Stimulated activated effector memory CD8-positive, alpha-beta T cell treated with anti-CD3 and anti-CD28 coated beads, Interleukin-12 subunit alpha, Interleukin-12 subunit beta, amount 100 ng/mL, for 72 hours (primary cell): ENCODE data around the gene KIAA1614.

Experiments
- ATAC-seq: fragments of 150-1000 bp; cut with Tn5 transposase; 2 replicates; pipeline ENCODE4 v1.10.0; 2021
- DNase-seq, 2 donors: peaks; one replicate each; pipeline ENCODE4 v3.0.0; 2021 to 2022; ENCODE audit warnings: low spot score in 2 of 2
- H3K27ac Mint-ChIP-seq: one replicate; pipeline ENCODE4 v1.8.0; 2022; ENCODE audit warnings: mild to moderate bottlenecking, mixed read lengths
- H3K36me3 Mint-ChIP-seq: one replicate; pipeline ENCODE4 v1.8.0; 2022; ENCODE audit warnings: mild to moderate bottlenecking, mixed read lengths
- H3K4me1 Mint-ChIP-seq: one replicate; pipeline ENCODE4 v1.8.0; 2022; ENCODE audit warnings: mixed read lengths
- H3K4me3 Mint-ChIP-seq: one replicate; pipeline ENCODE4 v1.8.0; 2022; ENCODE audit warnings: mild to moderate bottlenecking, mixed read lengths
- H3K9me3 Mint-ChIP-seq: one replicate; pipeline ENCODE4 v1.8.0; 2022; ENCODE audit warnings: mixed read lengths

The KIAA1614 gene

DNA sequence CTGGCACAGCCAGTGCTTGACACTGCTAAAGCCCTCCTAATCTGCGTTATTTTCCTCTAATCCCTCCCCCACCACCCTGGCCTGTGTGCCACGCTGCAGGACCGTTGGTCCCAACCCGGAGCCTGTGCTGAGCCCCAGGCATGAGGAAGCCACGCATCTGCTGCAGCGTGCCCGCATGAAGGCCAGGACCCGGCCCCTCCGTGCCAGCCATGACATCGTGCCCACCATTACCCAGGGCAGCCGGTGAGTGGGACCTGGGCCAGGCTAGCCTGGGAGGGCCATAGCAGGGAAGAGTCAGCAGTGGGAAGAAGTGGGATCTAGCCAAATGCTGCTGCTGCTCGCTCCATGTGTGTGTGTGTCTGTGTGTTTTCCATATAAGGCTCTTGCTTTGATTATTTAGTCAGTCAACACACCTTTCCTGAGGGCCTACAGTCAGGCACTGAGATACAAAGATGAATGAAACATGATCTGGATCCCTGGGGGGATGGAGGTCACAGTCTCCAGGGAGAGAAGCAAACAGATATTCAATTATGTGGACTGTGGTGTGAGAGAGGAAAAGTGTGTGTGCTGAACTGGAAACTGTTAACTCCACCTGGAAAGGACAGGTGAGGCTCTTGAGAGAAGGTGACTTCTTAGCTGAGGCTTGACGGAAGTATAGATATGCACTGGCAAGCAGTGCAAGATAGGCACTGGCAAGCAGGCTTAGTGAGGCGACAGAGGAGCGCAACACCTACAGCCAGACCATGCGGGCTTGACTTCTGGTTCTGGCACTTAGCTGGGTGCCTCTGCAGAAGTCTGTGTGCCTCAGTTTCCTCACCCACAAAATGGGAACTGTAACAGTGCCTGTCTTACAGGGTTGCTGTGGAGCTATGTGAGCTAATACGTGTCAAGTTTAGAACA lies 15.9 kb downstream of the KIAA1614 start:
- no peaks in the 10 kb centered on the region for H3K4me1 Mint-ChIP-seq
- no peak for DNase-seq
- no peak overlapping the region for H3K4me3 Mint-ChIP-seq
- no peaks in the 10 kb centered on the region for H3K9me3 Mint-ChIP-seq
- no peaks in the 10 kb centered on the region for H3K36me3 Mint-ChIP-seq
- H3K27ac Mint-ChIP-seq = no peak overlapping the region
- ATAC-seq = peak; percentile 6

DNA sequence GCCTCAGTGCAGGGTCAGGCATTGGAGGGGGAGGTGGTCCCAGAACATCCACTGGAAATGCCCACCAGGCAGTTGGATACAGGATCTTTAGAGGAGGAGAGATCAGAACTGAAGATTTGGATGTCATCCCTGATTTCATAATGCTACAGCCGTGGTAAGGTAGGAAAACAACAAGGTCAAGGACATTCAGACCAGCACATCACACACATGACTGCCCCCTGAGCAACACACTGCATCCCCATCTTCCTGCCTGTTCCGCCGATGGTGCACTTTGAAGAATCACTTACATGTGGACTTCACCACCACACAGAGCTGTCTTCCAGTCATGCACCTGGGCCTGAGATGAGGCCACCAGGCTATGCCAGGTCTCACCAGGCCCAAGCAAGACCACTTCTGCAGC lies 16.7 kb downstream of the KIAA1614 start:
- H3K4me3 Mint-ChIP-seq = no peak overlapping the region
- no peaks in the 10 kb centered on the region for H3K36me3 Mint-ChIP-seq
- ATAC-seq (no peak), DNase-seq (no peak)
- no peaks in the 10 kb centered on the region for H3K9me3 Mint-ChIP-seq
- H3K27ac Mint-ChIP-seq = no peak overlapping the region
- no peaks in the 10 kb centered on the region for H3K4me1 Mint-ChIP-seq

DNA sequence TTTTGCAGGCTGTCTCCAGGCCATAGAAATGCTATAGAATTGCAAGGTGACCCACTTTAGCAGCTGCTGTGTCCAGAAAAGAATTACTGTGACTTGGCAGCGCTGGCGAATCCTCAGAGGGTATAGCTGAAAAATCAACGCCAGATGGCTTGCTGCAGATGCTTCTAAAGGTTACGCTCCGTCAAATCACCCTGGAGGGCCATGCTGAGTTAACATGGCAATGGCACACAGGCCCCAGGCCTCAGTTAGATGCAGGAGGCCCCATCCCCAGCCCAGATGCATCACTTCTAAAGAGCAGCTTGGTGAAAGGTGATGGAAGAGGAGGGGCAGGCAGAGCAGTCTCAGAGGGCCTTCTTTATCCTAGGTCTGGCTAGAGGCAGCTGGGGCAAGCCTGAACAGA lies 18.0 kb downstream of the KIAA1614 start:
- ATAC-seq = no peak
- no peak overlapping the region for H3K27ac Mint-ChIP-seq
- no peaks in the 10 kb centered on the region for H3K36me3 Mint-ChIP-seq
- H3K4me1 Mint-ChIP-seq = no peaks in the 10 kb centered on the region
- no peak overlapping the region for H3K4me3 Mint-ChIP-seq
- H3K9me3 Mint-ChIP-seq = no peaks in the 10 kb centered on the region
- no peak for DNase-seq

DNA sequence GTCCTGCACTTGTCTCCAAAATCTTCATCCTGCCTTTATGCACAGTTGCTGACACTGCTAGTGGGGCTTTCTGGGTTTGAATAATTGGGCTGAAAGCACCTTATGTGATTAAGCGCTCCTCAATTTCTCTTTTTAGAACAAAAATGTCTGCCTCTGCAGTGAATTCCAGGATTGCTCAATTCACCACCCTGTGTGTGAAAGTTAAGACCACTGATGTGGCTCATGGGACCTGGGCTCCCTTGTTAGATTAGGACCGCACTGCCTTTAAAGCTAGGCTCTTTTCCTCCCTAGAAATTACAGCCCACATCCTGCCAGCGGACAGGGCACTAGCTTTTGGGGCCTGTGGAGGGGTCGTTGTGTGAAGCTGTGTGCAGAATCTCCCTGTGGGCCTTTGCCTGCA lies 18.8 kb downstream of the KIAA1614 start:
- Mint-ChIP-seq H3K4me3 (no peak overlapping the region), H3K36me3 (no peaks in the 10 kb centered on the region), H3K27ac (no peak overlapping the region), H3K9me3 (no peaks in the 10 kb centered on the region), H3K4me1 (no peaks in the 10 kb centered on the region)
- no peak for DNase-seq
- no peak for ATAC-seq

DNA sequence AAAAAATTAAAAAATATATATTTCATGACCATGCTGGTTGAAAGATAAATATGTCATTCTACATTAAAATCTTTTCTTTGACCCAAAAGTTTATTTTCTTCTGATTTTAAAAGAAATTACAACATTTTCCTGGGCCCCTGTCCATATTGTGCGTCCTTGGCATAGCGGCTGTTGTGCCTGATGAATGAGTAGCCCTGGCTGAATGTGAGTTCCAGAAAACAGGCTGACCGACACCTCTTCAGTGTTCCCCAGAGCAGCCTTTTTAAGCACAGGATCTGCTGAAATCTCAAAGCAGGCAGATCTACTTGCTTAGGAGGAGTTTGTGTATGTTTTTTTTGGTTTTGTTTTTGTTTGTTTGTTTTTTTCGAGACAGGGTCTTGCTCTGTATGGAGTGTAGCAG lies 19.7 kb downstream of the KIAA1614 start:
- Mint-ChIP-seq H3K36me3 (no peaks in the 10 kb centered on the region), H3K9me3 (no peaks in the 10 kb centered on the region), H3K4me3 (no peak overlapping the region), H3K27ac (no peak overlapping the region), H3K4me1 (peaks cover under 1% of the 10 kb centered on the region)
- ATAC-seq (no peak), DNase-seq (no peak)

DNA sequence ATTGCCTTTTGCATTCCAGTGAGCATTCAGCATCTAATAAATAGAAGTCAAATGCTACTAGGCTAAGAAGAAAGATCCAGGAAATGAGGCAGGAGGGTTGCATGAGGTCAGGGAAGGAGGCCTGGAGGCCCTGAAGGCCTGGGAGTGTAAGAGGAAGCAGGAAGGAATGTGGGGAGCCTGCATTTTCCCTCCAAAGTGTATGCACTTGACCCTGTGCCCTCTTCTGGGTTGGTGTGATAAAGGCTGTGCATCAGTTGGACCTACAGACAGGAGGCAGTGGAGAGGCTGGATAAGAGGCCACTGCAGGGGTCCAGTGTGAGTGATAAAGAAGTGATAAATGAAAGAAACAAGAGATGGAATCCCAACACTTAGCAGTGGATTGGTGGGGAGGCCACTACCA lies 20.4 kb downstream of the KIAA1614 start:
- no peak for DNase-seq
- Mint-ChIP-seq H3K4me1 (peaks cover 8% of the 10 kb centered on the region), H3K4me3 (no peak overlapping the region), H3K36me3 (no peaks in the 10 kb centered on the region), H3K9me3 (no peaks in the 10 kb centered on the region), H3K27ac (no peak overlapping the region)
- ATAC-seq = no peak

DNA sequence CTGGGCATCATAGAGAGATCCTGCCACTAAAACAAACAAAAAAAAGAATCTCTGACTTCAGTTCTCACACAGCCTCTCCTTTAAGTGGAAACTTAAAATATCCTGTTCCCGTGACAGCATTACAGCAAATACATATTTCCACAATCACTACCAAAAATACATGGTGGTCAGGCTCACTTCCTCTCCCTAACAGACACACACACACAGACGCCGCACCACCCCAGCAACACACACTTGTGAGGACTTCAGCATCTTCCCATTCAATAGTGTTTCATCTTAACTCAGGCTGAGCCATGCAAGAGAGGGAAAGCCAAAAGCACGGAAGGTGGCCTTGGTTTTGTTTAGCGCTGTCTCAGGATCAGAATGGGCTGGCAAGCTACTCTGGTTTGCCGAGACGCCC lies 21.9 kb downstream of the KIAA1614 start:
- H3K9me3 Mint-ChIP-seq = no peaks in the 10 kb centered on the region
- H3K27ac Mint-ChIP-seq = no peak overlapping the region
- ATAC-seq = no peak
- H3K4me1 Mint-ChIP-seq = peaks cover 12% of the 10 kb centered on the region
- no peak for DNase-seq
- H3K36me3 Mint-ChIP-seq = no peaks in the 10 kb centered on the region
- H3K4me3 Mint-ChIP-seq = no peak overlapping the region

DNA sequence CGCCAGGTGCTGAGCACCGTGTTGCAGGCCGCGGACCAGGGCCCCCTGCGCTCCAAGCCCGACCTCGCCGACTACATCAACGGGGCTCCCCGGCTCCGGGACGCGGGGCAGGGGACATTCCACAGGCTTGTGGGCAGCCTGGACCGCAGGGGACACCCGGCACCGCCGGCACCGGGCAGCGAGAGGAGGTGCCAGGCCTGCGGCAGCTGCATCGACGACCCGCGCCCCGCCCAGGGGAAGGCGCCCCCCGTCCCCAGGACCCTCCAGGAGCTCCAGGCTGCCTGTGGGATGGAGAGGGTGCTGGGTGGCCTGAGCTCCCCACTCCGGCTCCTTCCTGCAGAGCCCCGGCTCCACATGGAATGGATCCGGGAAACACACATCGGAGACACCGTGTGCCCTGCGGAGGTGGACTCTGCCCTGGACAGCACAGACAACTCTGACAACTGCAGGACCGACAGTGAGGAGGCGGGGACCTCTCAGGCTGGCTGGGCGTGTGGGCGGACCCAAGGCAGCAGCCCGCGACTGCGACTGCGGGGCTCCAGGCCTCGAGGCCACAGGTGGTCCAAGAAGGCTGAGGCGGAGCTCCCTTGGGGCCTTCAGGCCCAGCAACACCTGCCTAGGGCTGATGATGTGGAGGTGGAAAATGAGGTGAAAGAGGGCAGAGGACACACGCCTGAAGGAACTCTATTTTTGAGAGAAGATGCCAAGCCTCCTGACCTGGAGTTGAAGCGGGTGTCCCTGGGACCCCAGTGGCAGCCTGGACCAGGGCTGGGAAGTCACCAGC lies 22.8 kb downstream of the KIAA1614 start:
- no peak for ATAC-seq
- DNase-seq = no peak
- peaks cover 12% of the 10 kb centered on the region for H3K4me1 Mint-ChIP-seq
- no peak overlapping the region for H3K4me3 Mint-ChIP-seq
- no peaks in the 10 kb centered on the region for H3K9me3 Mint-ChIP-seq
- no peak overlapping the region for H3K27ac Mint-ChIP-seq
- no peaks in the 10 kb centered on the region for H3K36me3 Mint-ChIP-seq

DNA sequence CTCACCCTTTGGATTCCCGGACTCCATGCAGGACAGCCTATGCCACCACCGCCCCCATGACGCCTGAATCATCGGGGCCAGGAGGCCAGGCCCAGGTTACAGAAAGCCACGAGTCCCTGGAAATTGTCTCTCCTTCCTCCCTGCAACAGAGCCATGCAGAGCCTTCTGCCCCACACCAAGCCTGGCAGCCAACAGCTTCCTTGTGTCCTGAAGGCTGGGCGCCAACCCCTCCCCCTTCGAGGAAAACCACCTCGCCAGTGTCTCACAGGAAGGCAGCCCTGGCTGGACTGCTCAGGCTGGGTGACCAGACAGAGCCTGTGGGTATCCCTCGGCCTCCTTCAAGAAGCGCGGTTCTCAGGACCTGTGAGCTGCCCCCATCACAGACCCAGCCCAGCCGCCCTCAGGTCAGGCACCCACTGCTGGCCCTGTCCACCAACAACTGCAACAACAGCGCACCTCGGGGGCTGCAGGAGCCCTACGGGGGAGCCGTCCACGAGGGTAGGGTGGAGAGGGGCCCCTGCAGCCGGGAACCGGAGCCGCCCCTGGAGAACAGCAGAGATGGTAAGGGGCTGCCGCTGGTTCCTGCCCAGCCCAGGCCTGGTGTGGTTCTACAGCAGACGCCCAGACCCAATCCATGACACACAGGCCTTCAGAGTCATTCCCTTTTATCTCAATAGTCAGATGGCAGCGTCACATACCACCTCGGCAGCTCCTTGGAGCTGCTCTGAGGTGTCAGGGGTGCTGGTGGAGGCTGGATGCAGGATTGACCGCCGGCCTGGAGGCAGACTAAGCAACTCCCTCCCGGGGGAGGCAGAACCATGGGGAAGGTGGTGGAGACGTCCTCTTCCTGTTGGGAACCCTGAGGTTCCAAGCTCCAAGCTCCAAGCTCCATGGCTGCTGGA lies 23.7 kb downstream of the KIAA1614 start:
- Mint-ChIP-seq H3K9me3 (no peaks in the 10 kb centered on the region), H3K4me1 (peaks cover 12% of the 10 kb centered on the region), H3K36me3 (no peaks in the 10 kb centered on the region), H3K4me3 (no peak overlapping the region), H3K27ac (no peak overlapping the region)
- no peak for DNase-seq
- no peak for ATAC-seq

DNA sequence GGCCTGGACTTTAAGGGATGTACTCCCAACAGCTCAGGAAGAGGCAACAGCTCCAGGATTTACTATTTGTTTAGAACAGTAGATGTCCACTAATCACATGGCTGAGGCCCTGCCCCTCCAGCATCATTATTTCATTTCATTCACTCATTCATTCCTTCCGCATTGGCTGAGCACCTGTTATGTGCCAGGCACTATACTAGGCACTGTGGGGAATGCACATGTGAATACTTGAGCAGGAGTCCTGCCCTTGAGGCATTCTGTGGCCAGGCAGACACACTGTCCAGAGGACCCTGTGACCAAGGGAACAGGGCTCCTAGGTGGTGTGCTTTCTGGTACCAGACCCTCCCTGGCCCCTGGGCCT lies 24.3 kb downstream of the KIAA1614 start:
- Mint-ChIP-seq H3K27ac (peak overlapping the region; percentile 68), H3K4me1 (peaks cover 12% of the 10 kb centered on the region), H3K4me3 (no peak overlapping the region), H3K9me3 (no peaks in the 10 kb centered on the region), H3K36me3 (no peaks in the 10 kb centered on the region)
- DNase-seq = no peak
- no peak for ATAC-seq

DNA sequence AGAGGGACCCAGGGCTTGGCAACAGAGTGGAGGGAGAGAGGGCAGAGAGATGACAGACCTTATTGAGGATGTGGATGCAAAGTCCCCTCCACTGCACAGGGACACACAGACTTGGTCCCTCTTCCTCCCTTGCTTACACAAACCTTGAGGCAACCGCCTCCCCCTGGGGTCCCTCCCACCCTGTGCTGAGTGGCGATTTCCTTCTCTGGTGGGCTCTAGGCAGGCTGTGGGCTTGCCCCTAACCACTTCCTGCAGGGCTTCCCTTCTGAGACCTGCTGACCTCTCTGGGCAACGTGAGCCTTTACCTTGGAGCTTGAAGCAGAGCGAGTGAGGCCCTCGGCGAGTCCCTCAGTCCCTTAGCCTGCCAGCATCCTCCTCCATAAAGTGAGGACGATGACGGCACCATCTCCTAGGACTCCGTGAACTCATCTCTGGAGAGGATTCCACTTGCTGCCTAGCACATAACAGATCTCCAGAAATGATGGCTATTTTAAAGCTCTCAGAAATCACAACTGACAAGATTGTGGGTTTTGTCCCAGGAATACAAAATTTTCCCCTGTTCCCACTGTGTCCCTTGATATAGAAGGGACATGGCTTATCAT lies 25.0 kb downstream of the KIAA1614 start:
- DNase-seq (no peak), ATAC-seq (no peak)
- peak overlapping the region; percentile 68 for H3K27ac Mint-ChIP-seq
- no peaks in the 10 kb centered on the region for H3K9me3 Mint-ChIP-seq
- H3K4me1 Mint-ChIP-seq = peaks cover 12% of the 10 kb centered on the region
- no peak overlapping the region for H3K4me3 Mint-ChIP-seq
- H3K36me3 Mint-ChIP-seq = no peaks in the 10 kb centered on the region

DNA sequence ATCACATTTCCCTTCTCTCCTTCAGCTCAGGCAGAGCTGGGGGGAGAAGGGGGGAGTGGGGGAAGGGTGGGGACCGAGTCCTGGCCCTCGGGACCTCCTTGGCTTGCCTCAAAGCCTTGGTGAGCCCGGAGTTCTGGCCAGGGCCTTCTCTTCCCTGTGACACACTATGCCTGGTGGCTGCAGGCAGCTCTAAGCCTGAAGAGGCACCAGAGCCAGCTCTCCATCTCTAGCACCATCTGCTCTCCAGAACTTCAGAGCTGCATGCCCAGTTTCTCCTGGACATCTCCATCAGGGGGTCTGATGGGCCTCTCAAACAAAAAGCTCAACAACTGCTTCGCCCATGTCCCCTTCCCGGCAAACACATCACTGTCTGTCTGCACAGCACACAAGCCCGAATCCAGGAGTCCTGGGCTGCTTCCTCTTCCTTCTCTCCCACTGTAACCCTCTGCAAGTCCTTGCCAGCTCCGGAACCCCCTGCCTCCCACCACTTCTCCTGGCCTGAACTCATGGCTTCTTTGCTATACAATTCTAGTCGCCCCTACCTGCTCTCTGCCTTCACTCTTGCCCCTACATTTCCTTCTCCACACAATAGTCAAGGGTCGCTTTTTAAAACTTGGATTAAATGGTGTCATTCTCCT lies 26.5 kb downstream of the KIAA1614 start:
- H3K4me1 Mint-ChIP-seq = peaks cover 12% of the 10 kb centered on the region
- peak overlapping the region; percentile 11 for H3K27ac Mint-ChIP-seq
- H3K4me3 Mint-ChIP-seq = no peak overlapping the region
- ATAC-seq (no peak), DNase-seq (no peak)
- no peaks in the 10 kb centered on the region for H3K36me3 Mint-ChIP-seq
- no peaks in the 10 kb centered on the region for H3K9me3 Mint-ChIP-seq

DNA sequence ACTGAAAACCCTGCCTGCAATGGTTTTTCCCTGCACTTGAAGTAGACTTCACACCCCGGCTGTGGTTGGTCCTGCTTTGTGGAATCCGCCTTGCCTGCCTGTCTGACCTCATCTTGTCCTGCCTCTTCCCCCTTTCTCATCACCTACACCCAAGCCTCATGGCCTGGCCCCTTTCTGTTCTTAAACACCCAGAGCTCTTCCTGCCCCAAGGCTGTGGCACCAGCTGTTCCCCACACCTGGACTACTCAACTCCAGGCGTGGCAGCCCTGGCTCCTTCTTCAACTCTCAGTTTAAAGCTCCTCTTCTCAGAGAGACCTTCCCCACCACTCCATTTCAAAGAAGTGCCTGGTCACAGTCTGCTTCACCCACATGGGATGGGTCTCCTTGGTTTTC lies 27.0 kb downstream of the KIAA1614 start:
- Mint-ChIP-seq H3K36me3 (no peaks in the 10 kb centered on the region), H3K9me3 (no peaks in the 10 kb centered on the region), H3K4me3 (no peak overlapping the region), H3K4me1 (peaks cover 12% of the 10 kb centered on the region), H3K27ac (peak overlapping the region; percentile 11)
- ATAC-seq = no peak
- no peak for DNase-seq

DNA sequence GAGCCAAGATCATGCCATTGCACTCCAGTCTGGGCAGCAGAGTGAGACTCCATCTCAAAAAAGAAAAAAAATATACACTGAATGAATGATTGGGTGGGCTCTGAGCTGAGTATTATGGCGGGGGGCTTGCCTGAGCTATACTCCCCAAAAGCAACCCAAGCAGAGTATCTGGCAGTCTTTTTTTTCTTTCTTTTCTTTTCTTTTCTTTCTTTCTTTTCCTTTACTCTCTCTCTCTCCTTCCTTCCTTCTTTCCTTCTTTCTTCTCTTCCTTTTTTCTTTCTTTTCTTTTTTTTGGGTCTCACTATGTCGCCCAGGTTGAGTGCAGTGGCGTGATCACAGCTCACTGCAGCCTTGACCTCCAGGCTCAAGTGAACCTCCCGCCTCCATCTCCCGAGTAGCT lies 27.7 kb downstream of the KIAA1614 start:
- H3K27ac Mint-ChIP-seq = no peak overlapping the region
- DNase-seq (no peak), ATAC-seq (no peak)
- no peaks in the 10 kb centered on the region for H3K36me3 Mint-ChIP-seq
- H3K4me3 Mint-ChIP-seq = no peak overlapping the region
- H3K4me1 Mint-ChIP-seq = peaks cover 12% of the 10 kb centered on the region
- no peaks in the 10 kb centered on the region for H3K9me3 Mint-ChIP-seq
